GM18868 (cell line): Measurements from ENCODE around the gene CYP4F22.
"Not testable (repeated sequence)": the region's sequence is repeated elsewhere in the genome, so short reads cannot be mapped to it uniquely, and the experiment has no call there.

Experiments
- ATAC-seq: cut with Tn5 transposase; IDR thresholded peaks from one replicate; pipeline ENCODE4 v1.9.1; 2021; ENCODE audit warnings: mild to moderate bottlenecking, moderate library complexity; ENCODE audit not compliant: unreplicated experiment

CYP4F22 gene

DNA sequence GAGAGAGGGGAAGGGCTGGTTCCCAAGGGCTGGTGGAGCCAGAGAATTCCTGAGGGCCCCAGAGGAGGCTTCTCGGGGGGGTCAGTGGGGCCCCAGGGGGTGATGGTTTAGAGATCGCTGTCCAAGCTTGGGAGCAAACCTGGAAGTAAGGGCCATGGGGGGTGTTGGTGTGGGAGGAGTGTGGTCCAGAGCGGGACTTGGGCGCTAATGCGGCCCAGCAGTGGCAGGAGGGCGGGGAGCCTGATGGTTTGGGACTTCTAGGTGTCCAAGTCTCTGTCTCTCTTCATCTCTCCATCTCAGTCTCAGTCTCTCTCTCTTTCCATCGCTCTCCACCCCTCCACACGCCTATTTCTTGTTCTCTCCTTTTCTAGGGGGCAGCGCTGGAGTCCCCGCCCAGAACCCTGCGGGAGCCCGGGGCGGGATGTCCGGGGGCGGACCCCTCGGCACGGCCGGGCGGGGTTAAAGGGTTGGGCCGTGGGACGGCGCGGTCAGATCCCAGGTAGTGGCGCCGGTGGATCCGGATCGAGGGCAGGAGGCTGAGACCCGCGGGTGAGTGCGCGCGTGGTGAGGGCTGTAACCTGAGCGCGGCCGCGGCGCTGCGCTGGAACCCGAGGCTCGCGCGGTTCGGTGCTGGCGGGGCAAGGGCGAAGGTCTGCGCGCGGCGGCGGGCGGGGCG is at the start of gene CYP4F22:
Gene CYP4F22 (plus strand): TSS at position 491 of the 676 bp plus-strand sequence. CDS start 16,812 bp downstream, outside the sequence.
- no peak for ATAC-seq

DNA sequence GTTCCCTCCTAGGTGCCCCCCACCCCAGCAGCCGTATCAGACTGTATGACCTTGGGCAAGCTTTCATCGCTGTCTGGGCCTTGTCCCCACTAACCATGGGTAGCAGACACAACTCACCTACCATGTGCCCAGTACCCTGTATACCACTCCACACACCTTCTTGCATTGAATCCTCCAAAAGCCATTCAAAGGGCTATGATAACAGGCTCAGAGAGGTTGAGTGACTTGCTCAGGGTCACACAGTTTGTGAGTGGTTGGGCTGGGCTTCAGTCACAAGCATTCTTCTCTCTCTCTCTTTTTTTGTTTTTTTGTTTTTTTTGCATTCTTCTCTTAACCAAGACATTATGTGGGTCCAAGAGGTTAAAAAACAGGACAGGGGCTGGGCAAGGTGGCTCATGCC is 46.6 kb upstream of the CYP4F22 start:
- no peak for ATAC-seq

DNA sequence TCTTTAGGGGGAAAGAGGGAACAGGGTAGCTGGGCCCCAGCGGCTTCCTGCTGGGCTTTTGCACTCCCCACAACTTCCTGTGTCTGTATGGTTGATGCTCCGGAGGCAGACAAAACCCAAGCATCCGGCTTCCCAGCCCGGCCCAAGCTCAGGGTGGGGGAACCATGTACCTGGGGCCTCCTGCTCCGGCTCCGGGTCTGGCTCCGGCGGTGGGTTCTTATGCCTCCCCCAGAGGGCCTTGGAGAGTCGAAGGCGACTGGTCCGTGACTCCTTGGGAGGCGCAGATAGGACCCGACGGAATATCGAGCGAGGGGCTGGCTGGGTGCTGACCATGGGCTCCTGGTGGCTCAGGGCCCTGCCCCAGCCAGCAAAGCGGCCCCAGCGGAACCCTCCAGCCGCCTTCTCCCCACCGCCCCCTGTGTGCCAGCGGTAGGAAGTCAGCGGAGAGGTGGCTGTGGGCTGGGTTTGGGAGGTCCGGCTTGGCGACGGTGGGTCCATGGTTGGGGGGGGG is 44.4 kb upstream of the CYP4F22 start:
- peak; percentile 49 for ATAC-seq

DNA sequence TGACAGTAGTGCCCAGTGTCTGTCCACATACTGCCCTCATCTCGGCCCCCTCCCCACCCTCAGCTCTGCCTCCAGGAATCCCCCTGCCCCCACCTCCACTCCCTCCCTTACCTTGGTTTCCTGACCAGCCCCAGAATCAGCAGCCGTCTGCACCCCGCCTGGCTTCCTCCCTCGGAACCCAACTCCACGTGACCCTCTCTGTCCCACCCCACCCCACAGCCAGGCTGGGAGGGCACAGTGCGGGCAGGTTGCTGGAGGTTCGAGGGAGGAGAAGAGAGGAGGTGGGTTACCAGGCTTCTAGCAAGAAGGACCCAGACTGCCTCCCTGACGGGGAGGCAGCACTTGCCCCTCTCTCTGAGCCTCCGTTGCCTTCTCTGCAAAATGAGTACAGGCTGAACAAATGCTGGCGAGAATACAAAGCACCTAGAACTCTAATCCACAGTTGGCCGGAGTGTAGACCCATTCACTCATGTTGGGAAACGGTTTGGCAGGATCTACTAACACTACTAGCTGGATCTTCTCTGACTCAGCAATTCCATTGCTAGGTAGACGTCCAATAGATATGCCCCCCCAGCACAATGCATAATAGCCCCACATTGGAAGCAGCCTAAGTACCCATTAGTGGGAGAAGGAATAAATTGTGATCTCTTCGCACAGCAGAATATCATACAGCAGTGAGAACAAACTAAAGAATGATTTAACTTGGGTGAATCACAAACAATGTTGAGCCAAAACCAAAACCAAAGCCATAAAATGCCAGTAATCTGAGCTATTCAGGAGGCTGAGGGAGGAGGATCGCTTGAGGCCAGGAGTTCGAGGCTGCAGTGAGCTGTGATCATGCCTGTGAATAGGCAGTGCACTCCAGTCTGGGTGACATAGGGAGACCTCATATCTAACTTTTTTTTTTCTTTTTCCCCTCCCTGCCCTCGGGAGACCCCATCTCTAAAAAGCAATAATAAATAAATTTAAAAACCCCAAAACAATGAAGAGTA is 43.6 kb upstream of the CYP4F22 start, which contains the start of gene RASAL3:
Gene RASAL3 (minus strand): TSS at position 151 of the 992 bp plus-strand sequence. CDS start 186 bp downstream, outside the sequence.
- ATAC-seq, result peak; percentile 51

DNA sequence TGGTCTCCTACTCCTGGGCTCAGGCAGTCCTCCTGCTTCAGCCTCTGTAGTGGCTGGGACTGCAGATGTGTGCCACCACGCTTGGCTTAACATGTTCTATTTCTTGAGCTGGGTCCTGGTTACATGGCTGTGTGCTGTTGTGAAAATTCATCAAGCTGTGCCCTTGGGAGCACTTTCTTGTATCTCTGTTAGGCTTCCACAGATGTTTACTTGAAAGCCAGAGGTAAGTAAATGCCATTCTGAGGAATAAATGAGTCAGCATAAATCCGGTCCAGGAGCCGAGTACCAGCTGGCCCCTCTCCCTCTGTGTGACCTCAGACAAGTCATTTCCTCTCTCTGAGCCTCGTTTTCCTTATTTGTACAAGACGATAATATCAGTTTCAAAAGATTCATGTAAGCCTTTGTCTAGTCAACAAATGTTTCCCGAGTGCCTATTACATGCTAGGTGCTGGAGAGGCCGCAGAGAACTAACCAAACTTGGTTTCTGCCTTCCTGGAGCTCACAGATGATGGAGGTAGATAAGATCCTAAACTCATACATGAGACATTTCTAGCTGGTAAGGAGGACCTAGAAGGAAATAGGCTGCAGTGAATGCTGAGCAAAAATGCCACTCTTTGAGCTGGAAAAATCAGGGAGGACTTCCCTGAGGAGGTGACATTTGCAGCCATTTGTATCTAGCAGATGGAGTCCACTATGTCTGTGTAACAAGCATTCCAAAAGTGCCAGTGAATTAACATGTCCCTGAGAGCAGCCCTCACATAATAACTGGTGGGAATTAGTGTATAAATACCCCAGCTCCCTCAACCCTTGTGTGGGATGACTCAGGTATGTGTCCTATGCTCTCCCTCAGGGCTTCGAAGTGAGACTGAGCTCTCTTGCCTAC is 41.2 kb upstream of the CYP4F22 start:
- peak; percentile 50 for ATAC-seq

DNA sequence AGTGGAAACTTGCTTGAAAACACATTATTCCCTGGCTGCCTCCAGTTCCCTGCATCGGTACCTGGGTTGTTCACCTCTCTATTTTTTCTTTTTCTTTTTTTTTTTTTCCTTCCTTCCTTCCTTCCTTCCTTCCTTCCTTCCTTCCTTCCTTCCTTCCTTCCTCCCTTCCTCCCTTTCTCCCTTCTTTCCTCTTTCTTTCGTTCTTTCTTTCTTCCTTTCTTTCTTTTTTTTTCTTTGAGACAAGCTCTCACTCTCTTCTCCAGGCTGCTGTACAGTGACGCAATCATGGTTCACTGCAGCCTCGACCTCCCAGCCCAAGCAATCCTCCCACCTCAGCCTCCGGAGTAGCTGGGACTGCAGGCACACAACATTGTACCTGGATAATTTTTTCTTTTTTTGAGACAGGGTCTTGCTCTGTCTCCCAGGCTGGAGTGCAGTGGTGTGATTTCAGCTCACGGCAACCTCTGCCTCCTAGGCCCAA is 40.6 kb upstream of the CYP4F22 start:
- ATAC-seq, result no peak

DNA sequence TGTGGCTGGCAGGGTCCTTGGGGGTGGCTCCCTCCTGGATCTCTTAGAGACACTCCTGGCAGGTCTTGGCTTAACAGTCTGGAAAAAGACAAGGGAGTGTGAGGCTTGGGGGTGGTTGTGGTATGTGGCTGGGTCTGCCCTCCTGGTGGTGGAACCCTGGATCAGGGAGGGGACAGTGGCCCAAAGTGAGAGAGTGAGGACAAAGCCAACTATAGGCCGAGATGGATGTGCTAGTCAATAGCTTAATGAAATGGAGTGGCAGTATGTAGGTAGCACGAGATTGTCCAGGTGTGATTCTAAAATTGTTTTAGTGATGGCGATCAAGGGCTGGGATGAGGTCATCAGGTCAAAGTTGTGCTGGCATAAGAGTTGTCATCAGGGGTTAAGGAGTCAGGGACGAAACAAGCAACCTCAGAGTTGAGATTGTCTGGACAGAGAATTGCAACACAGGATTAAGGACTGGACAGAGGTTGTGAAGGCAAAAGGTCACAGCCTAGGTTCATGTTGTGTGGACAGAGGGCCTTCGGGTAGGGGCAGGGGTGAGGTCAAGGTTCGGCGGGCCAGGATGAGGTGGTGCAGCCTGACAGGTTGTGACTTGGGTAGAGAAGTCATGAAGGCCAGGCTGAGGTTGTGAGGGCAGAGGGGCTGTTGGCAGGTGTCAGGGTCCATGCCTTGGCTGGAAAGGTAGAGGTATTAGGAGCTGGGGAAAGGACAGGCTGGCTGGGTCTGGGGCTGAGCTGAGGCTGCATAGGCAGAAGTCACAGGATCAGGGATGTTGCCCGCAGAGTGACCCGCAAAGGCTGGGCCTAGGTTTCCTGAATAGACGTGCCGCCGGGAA is 39.4 kb upstream of the CYP4F22 start:
- ATAC-seq, result no peak

DNA sequence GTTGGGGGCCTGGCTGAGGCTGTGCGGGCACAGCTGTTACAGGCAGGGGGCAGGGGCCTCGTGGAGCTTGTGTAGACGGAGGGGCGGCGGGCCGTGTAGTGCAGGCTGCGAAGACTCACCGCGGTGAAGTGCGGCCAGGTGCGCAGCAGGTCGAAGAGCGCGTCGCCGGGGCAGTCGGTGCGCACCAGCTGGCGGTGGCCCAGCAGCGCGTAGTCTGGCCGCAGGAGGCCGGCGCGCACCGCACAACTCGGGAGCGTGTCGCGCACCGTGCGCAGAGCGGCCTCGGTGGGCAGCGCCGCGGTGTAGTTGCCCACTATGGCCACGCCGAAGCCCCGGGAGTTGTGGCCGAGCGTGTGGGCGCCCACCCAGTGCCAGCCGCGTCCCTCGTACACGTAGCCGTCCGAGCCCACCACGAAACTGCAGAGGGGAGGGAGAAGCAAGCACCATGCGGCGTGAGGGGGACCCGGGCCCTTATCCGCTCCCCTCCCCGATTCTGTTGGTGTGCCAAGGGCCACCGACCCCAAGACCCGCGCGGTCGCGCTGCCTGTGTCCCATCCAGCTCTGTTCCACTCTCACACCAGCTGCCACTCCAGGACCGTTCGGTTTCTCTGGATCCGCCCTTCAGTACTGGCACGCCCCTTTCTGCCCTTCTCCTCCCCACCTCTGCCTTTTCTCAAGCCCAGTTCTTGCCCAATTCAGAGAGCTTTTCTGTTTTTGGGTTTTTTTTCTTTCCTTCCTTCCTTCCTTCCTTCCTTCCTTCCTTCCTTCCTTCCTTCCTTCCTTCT is 38.6 kb upstream of the CYP4F22 start:
- no peak for ATAC-seq

DNA sequence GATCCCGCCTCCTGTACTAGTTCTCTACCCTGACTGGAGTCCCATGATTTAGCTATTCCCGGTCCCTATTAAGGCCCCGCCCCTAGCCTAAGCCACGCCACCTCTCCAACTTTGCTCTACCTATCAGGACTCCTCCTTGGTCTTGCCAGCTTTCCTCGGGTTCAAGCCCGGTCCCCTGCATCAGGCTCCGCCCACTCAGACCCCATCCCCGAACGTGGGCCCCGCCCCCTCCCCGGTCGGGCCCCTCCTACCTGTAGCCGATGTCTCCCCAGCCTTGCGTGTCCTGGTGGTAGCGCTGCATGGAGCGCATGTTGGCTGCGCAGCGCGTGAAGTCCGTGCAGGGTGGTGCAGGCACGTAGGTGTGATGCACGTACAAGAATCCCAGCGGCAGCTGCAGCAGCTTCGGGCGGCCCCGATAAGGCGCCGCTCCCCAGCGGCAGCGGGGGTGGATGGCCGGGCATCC is 36.7 kb upstream of the CYP4F22 start:
- ATAC-seq, result no peak

DNA sequence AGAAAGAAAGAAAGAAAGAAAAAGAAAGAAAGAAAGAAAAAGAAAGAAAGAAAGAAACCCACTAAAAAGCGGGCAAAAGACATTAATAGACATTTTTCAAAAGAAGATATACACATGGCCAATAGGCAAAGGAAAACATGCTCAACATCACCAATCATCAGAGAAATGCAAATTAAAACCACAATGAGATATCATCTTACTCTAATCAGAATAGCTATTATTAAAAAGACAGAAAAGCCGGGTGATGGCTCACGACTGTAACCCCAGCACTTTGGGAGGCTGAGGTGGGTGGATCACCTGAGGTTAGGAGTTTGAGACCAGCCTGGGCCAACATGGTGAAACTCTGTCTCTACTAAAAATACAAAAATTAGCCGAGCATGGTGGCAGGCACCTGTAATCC is 34.5 kb upstream of the CYP4F22 start:
- ATAC-seq, result not testable (repeated sequence)

DNA sequence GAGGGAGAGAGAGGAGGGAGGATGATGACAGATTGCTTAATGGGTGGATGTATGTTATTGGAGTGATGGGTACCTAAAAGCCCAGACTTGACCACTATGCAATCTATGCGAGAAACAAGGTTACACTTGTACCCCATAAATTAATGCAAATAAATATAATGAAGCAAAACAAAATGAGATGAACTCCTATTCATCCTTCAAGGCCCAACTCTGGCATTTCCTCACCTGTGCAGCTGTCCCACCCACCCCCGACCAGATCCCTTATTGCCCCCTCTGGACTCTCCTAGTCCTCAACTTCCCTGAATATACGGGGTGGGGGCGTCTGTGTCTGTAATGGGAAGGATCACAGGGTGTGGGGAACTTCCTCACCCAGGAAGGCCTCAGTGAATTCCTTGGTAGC is 33.2 kb upstream of the CYP4F22 start:
- no peak for ATAC-seq

DNA sequence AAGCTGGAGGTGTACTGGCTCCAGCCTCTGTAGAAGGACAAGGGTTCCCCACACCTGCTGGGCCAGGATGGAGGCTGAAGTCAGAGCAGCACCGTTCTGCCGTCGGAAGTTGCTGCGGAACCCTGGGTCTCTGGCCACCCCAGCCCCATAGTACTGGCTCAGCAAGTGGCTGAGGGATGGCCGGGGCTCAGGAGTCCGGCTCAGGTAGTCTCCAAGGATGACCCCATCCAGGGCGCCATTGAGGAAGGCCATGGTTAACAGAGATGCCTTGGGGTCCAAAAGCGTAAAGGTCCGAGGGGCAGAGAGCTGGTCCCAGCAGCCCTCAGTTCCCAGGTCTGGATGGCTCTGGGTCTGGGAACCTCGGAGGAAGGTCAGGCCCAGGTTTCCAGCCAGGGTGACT is 32.7 kb upstream of the CYP4F22 start:
- ATAC-seq, result no peak

DNA sequence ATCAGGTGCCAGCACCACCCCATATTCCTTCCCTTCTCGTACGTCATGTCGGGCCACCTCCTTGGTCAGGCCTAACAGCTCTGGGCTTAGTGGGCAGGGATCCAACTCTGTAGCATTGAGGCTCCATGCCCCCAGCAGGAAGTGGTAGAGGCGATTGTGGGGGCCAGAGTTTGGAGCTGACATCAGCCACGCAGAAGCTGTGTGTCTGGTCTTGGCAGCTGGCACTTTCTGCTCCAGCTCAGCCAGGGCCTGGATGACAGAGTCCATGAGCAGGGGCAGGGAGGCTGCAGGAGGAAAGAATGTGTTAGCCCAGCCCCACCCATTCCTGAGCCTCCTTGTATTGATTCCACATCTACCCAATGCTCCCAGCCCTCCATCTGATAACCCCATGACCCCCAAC is 32.0 kb upstream of the CYP4F22 start:
- no peak for ATAC-seq

DNA sequence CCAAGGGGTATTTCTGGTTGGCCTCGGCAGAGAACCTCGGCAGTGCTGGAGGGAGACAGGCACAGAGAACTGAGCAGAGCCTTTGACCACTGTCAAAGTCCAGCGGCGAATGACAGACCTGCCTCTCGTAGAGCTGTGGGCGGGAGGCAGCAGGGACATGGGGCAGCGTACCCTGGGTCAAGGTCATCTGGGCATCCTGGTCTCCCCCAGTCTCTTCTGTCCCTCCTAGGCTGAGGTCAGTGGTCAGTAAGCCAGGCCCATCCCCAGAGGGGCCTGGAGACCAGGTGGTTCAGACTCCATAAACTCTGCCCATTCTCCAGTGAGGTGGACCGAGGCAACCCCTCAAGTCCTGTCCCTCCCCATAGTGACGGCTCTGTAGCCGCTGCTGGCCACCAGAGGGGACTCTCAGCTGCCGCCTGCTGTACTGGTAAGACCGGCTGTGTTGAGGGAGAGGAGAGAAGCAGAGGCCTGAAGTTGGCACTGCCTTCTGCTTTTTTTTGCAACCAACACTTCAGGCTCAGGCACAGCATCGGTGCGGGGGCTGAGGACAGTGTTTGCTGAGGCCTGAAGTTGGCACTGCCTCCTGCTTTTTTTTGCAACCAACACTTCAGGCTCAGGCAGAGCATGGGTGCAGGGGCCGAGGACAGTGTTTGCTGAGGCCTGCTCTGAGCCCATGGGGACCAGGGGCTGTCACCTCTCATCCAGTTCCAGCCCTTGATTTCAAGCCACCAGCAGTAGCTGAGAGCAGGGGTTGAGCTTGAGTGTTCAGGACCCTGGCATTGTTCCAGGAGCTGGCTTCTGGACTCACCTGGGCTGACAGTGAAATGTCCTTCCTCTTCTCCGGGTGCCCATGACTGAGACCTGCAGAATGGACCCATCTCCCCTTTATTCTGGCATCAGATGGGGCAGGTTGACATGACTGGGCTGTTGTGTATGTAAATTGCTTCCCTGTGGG is 28.7 kb upstream of the CYP4F22 start, which contains the start of gene PGLYRP2:
Gene PGLYRP2 (minus strand): TSS at position 111 of the 955 bp plus-strand sequence. CDS start 130 bp downstream, outside the sequence.
- no peak for ATAC-seq

DNA sequence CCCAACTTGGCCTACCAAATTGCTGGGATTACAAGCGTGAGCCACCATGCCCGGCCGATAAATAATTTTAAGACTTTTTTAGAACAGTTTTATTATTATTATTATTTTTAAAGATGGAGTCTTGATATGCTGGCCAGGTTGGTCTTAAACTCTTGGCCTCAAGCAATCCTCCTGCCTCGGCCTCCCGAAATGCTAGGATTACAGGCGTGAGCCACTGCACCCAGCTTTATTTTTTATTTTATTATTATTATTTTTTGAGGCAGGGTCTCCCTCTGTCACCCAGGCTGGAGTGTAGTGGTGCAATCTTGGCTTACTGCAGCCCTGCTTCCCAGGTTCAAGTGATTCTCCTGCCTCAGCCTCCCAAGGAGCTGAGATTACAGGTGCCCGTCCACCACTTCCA is 27.3 kb upstream of the CYP4F22 start:
- not testable (repeated sequence) for ATAC-seq

DNA sequence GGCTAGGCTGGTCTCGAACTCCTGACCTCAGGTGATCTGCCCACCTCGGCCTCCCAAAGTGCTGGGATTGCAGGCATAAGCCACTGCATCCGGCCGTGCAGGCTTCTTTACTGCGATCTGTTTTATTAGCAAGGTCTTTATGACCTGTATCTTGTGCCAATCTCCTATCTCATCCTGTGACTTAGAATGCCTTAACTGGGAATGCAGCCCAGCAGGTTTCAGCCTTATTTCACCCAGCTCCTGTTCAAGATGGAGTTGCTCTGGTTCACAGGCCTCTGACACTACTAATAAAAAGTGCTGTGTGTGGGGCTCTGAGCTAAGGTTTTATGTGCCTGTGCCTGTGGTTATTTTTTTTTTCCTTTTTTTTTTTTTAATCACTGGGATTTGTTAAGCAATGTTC is 22.6 kb upstream of the CYP4F22 start:
- not testable (repeated sequence) for ATAC-seq

DNA sequence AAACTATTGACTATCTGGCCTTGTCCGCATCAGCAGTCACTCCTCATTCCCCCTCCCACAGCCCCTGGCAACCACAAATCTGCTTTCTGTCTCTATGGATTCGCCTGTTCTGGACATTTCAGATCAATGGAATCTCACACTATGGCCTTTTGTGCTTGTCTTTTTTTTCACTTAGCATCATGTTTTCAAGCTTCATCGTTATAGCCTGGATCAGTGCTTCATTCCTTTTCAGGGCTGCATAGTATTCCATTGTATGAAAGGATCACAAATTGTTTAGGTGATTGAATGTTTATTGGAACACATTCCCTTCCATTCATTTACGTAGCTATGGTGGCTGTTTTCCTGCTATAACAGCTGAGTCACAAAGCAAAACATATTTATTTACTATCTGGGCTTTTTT is 21.3 kb upstream of the CYP4F22 start:
- ATAC-seq, result no peak
